ENCODE data around the gene CDH4.

- TF ChIP-seq, protein P1, sequence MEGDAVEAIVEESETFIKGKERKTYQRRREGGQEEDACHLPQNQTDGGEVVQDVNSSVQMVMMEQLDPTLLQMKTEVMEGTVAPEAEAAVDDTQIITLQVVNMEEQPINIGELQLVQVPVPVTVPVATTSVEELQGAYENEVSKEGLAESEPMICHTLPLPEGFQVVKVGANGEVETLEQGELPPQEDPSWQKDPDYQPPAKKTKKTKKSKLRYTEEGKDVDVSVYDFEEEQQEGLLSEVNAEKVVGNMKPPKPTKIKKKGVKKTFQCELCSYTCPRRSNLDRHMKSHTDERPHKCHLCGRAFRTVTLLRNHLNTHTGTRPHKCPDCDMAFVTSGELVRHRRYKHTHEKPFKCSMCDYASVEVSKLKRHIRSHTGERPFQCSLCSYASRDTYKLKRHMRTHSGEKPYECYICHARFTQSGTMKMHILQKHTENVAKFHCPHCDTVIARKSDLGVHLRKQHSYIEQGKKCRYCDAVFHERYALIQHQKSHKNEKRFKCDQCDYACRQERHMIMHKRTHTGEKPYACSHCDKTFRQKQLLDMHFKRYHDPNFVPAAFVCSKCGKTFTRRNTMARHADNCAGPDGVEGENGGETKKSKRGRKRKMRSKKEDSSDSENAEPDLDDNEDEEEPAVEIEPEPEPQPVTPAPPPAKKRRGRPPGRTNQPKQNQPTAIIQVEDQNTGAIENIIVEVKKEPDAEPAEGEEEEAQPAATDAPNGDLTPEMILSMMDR (IDR thresholded peaks at IDR 0.05), result no peak
- TF ChIP-seq ZFX (IDR thresholded peaks at IDR 0.05; ENCODE audit: borderline replicate concordance), result no peak
Observed at GRCh38 chr20:61852268-61853072, 600.4 kb downstream of the CDH4 start.
